HCT116 (cell line): ENCODE measurements around the gene ECT2. TPM values are rescaled to one million over a fixed set of nuclear protein-coding genes. Genes with fewer than 3 reads are reported as not detected.

Experiments
- ATAC-seq: fragments of 200-7000 bp; cut with Tn5 transposase; 2 replicates; pipeline ENCODE4 v1.9.1; 2020; ENCODE audit warnings: mild to moderate bottlenecking, moderate library complexity
- BruUV-seq: library from RNA; stranded (reverse); fragments of 400-500 nt; replicated peaks from 2 replicates; lab custom pipeline; 2021; lab: Mats Ljungman, UMichigan
- CTCF ChIA-PET: fragments of 300-600 bp; sonication (Branson Sonifier 250); formaldehyde crosslinking; loops from one replicate; lab custom pipeline; 2021; ENCODE audit warnings: antibody characterized with exemption; lab: Charles Lee
- POLR2A ChIA-PET: fragments of 300-600, 350-600 bp; sonication (Branson Sonifier 250); formaldehyde crosslinking; loops from one replicate; lab custom pipeline; 2021; ENCODE audit warnings: antibody characterized with exemption; lab: Charles Lee
- RAD21 ChIA-PET, 2 experiments: fragments of 300-600 bp; sonication (Branson Sonifier 250); formaldehyde crosslinking; loops; one replicate each; lab custom pipeline; 2023; ENCODE audit warnings: low total read pairs in 2 of 2; ENCODE audit not compliant: uncharacterized antibody in 2 of 2, unreplicated experiment in 2 of 2, low non-redundant PET in 1 of 2; lab: Charles Lee
- DNase-seq: peaks from one replicate; pipeline ENCODE4 v3.0.0-alpha.2; 2010; ENCODE audit warnings: low read depth, low spot score
- H2AFZ ChIP-seq: fragments of 200-600 bp; shearing (Covaris generic), sonication (generic); 2 replicates; pipeline ENCODE4 v1.6.1; 2017; ENCODE audit warnings: low read depth, mixed run types, mixed read lengths, antibody characterized with exemption, low read length; ENCODE audit not compliant: poor library complexity, severe bottlenecking
- H3K27ac ChIP-seq: 2 replicates; pipeline ENCODE4 v1.5.1; 2012; ENCODE audit warnings: low read depth, low read length
- H3K27me3 ChIP-seq: fragments of 200-600 bp; sonication (generic); 2 replicates; pipeline ENCODE4 v1.6.1; 2016; ENCODE audit warnings: mixed run types, low read length, mixed read lengths; ENCODE audit not compliant: insufficient read depth
- H3K36me3 ChIP-seq, 2 experiments: fragments of 200-500 bp in 1 of 2; fragments of 200-600 bp in 1 of 2; sonication (Bioruptor generic) in 1 of 2; sonication (generic) in 1 of 2; 2 replicates each; pipeline versions ENCODE4 v1.5.1 to v1.6.1; 2014 to 2016; ENCODE audit warnings: low read length in 2 of 2, inconsistent platforms in 1 of 2, mixed read lengths in 1 of 2, mixed run types in 1 of 2; ENCODE audit not compliant: insufficient read depth in 2 of 2, control insufficient read depth in 1 of 2
- H3K4me1 ChIP-seq, 2 experiments: fragments of 200-600 bp in 1 of 2; sonication (generic) in 1 of 2; 2 replicates each; pipeline versions ENCODE4 v1.5.1 to v1.6.1; 2012 to 2017; ENCODE audit warnings: low read length in 2 of 2, inconsistent platforms in 1 of 2, mild to moderate bottlenecking in 1 of 2, mixed read lengths in 1 of 2, mixed run types in 1 of 2, moderate library complexity in 1 of 2; ENCODE audit not compliant: insufficient read depth in 2 of 2, control insufficient read depth in 1 of 2
- H3K4me2 ChIP-seq: fragments of 200-600 bp; sonication (generic); 2 replicates; pipeline ENCODE4 v1.6.1; 2017; ENCODE audit warnings: mixed run types, low read length, mixed read lengths
- H3K4me3 ChIP-seq, 2 experiments: fragments of 200-600 bp in 1 of 2; sonication (generic) in 1 of 2; replicated peaks in 1 of 2; 2 replicates each; pipeline ENCODE4 v1.5.1; 2011 to 2016; ENCODE audit warnings: low read length in 2 of 2, control low read depth in 1 of 2, low read depth in 1 of 2, mild to moderate bottlenecking in 1 of 2, mixed read lengths in 1 of 2, mixed run types in 1 of 2
- H3K79me2 ChIP-seq: fragments of 200-600 bp; sonication (generic); 2 replicates; pipeline ENCODE4 v1.6.1; 2017; ENCODE audit warnings: mild to moderate bottlenecking, mixed run types, low read length, moderate library complexity, mixed read lengths; ENCODE audit not compliant: insufficient read depth
- H3K9ac ChIP-seq: fragments of 200-600 bp; sonication (generic); 2 replicates; pipeline ENCODE4 v1.6.1; 2016; ENCODE audit warnings: low read length, mixed read lengths
- H3K9me2 ChIP-seq: fragments of 200-600 bp; sonication (generic), shearing (Covaris generic); 2 replicates; pipeline ENCODE4 v1.6.1; 2017; ENCODE audit warnings: mixed run types, mild to moderate bottlenecking, moderate library complexity; ENCODE audit not compliant: insufficient read depth
- H3K9me3 ChIP-seq, 2 experiments: fragments of 200-500 bp in 1 of 2; fragments of 200-600 bp in 1 of 2; sonication (Bioruptor generic) in 1 of 2; sonication (generic) in 1 of 2; 2 replicates each; pipeline ENCODE4 v1.6.1; 2014 to 2017; ENCODE audit warnings: low read length in 2 of 2, mixed read lengths in 2 of 2, inconsistent platforms in 1 of 2, low read depth in 1 of 2, mild to moderate bottlenecking in 1 of 2, mixed run types in 1 of 2, moderate library complexity in 1 of 2; ENCODE audit not compliant: control insufficient read depth in 1 of 2, insufficient read depth in 1 of 2
- H4K20me1 ChIP-seq: fragments of 200-600 bp; sonication (generic), shearing (Covaris generic); 2 replicates; pipeline ENCODE4 v1.6.1; 2017; ENCODE audit warnings: mixed run types, mild to moderate bottlenecking, moderate library complexity; ENCODE audit not compliant: insufficient read depth
- CEBPB ChIP-seq: IDR thresholded peaks from 2 replicates; pipeline ENCODE4 v1.6.1; 2012; ENCODE audit warnings: low read depth
- ELF1 ChIP-seq: IDR thresholded peaks from 2 replicates; pipeline ENCODE4 v1.6.1; 2012; ENCODE audit warnings: low read depth, borderline replicate concordance
- EZH2 ChIP-seq: fragments of 200-600 bp; sonication (generic); IDR thresholded peaks from 2 replicates; pipeline ENCODE4 v1.6.1; 2017; ENCODE audit warnings: antibody characterized with exemption, mixed run types
- EZH2phosphoT487 ChIP-seq: fragments of 200-600 bp; IDR thresholded peaks from 2 replicates; pipeline ENCODE4 v1.6.1; 2018; ENCODE audit warnings: antibody characterized with exemption, borderline replicate concordance
- FOSL1 ChIP-seq: IDR thresholded peaks from 2 replicates; pipeline ENCODE4 v1.6.1; 2012; ENCODE audit warnings: low read depth
- POLR2A ChIP-seq: IDR thresholded peaks from 2 replicates; pipeline ENCODE4 v1.7.0; 2011; ENCODE audit warnings: borderline replicate concordance; ENCODE audit not compliant: insufficient read depth, insufficient read length; ENCODE audit errors: extremely low read depth
- POLR2AphosphoS5 ChIP-seq: IDR thresholded peaks from 2 replicates; pipeline ENCODE4 v1.6.1; 2011; ENCODE audit warnings: mild to moderate bottlenecking, low read depth, low read length, moderate library complexity
- RAD21 ChIP-seq: IDR thresholded peaks from 2 replicates; pipeline ENCODE4 v1.6.1; 2012; ENCODE audit warnings: low read depth, mild to moderate bottlenecking
- SIN3A ChIP-seq: IDR thresholded peaks from 2 replicates; pipeline ENCODE4 v1.6.1; 2012; ENCODE audit warnings: low read depth
- SP1 ChIP-seq: IDR thresholded peaks from 2 replicates; pipeline ENCODE4 v1.6.1; 2012; ENCODE audit warnings: low read depth
- TCF7L2 ChIP-seq: IDR thresholded peaks from 2 replicates; pipeline ENCODE4 v1.7.0; 2011; ENCODE audit warnings: borderline replicate concordance, inconsistent platforms; ENCODE audit not compliant: insufficient read depth, insufficient read length; ENCODE audit errors: extremely low read depth
- ZFX ChIP-seq: fragments of 450-650 bp; IDR thresholded peaks from 2 replicates; pipeline ENCODE4 v1.6.1; 2017
- intact Hi-C: fragments of 100-400 bp; cut with micrococcal nuclease; formaldehyde crosslinking; loops from 2 replicates; pipeline ENCODE4 v1.10.0; 2022
- total RNA-seq: library from RNA; stranded (reverse); gene quantifications from one replicate; pipeline ENCODE4 v1.2.1, GENCODE V29; 2021; ENCODE audit not compliant: unreplicated experiment
- TF ChIP-seq, protein P1 (sequence below): IDR thresholded peaks from 2 replicates; pipeline ENCODE4 v1.6.1; 2011; ENCODE audit warnings: mild to moderate bottlenecking, low read length, moderate library complexity; ENCODE audit not compliant: insufficient replicate concordance; ENCODE audit errors: extremely low read depth
- TF ChIP-seq, protein P2 (sequence below): IDR thresholded peaks from 2 replicates; pipeline ENCODE4 v1.6.1; 2012
- TF ChIP-seq, protein P3 (sequence below), 3 experiments: fragments of 200-600 bp in 1 of 3; sonication (generic) in 1 of 3; IDR thresholded peaks in 2 of 3; conservative IDR thresholded peaks in 1 of 3; 2 replicates each; pipeline ENCODE4 v1.5.1; 2012 to 2017; ENCODE audit warnings: low read depth in 2 of 3, low read length in 2 of 3, antibody characterized with exemption in 1 of 3, borderline replicate concordance in 1 of 3, control low read depth in 1 of 3, mild to moderate bottlenecking in 1 of 3, mixed read lengths in 1 of 3, mixed run types in 1 of 3, moderate library complexity in 1 of 3; ENCODE audit not compliant: insufficient read depth in 1 of 3
- TF ChIP-seq, protein P4 (sequence below): IDR thresholded peaks from 2 replicates; pipeline ENCODE4 v1.6.1; 2012; ENCODE audit warnings: low read depth

Gene ECT2
- total RNA-seq, 1 experiment from 2014 or later = 95.6 TPM

DNA sequence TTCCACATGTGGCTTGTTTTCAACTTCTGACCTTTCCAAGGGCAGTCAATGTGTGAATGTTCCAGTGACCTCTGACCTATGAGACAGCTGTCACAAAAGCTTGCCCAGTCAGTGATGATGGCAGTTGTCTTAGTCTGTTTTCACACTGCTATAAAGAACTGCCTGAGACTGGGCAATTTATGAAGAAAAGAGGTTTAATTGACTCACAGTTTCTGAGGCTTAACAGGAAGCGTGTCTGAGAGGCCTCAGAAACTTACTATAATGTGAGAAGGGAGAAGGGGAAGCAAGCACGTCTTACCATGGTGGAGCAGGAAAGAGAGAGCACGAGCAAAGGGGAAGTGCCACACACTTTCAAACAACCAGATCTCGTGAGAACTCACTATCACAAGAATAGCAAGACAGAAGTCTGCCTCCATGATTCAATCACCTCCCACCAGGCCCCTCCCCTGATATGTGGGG, 95.6 kb downstream of the ECT2 start:
- Histone ChIP-seq H3K36me3 (no peaks in the 10 kb centered on the region), H3K9me2 (no peaks in the 10 kb centered on the region), H4K20me1 (no peaks in the 10 kb centered on the region), H3K4me1 (no peaks in the 10 kb centered on the region), H2AFZ (no peak overlapping the region), H3K27me3 (no peaks in the 10 kb centered on the region), H3K9ac (no peak overlapping the region), H3K79me2 (no peaks in the 10 kb centered on the region), H3K9me3 (no peaks in the 10 kb centered on the region), H3K4me3 (no peak overlapping the region), H3K4me2 (no peak overlapping the region), H3K27ac (no peak overlapping the region)
- intact Hi-C loops = no loop called here
- CTCF ChIA-PET = interaction anchor here (1.5 kb wide), 1 partner anchor 10 kb away, joined by 4 read pairs; no protein-coding TSS in a partner anchor
- ATAC-seq (no peak), DNase-seq (no peak)
- POLR2A ChIA-PET = no interaction called here
- RAD21 ChIA-PET = no interaction called here
- BruUV-seq = no TSS peak
- TF ChIP-seq EZH2 = no peak
- no peak for TF ChIP-seq SP1
- TF ChIP-seq, protein P1, sequence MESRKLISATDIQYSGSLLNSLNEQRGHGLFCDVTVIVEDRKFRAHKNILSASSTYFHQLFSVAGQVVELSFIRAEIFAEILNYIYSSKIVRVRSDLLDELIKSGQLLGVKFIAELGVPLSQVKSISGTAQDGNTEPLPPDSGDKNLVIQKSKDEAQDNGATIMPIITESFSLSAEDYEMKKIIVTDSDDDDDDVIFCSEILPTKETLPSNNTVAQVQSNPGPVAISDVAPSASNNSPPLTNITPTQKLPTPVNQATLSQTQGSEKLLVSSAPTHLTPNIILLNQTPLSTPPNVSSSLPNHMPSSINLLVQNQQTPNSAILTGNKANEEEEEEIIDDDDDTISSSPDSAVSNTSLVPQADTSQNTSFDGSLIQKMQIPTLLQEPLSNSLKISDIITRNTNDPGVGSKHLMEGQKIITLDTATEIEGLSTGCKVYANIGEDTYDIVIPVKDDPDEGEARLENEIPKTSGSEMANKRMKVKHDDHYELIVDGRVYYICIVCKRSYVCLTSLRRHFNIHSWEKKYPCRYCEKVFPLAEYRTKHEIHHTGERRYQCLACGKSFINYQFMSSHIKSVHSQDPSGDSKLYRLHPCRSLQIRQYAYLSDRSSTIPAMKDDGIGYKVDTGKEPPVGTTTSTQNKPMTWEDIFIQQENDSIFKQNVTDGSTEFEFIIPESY = no peak
- TF ChIP-seq POLR2A = no peak
- no peak for TF ChIP-seq POLR2AphosphoS5
- TF ChIP-seq, protein P2, sequence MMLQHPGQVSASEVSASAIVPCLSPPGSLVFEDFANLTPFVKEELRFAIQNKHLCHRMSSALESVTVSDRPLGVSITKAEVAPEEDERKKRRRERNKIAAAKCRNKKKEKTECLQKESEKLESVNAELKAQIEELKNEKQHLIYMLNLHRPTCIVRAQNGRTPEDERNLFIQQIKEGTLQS = no peak
- TF ChIP-seq RAD21 = no peak
- TF ChIP-seq ELF1 = no peak
- TF ChIP-seq EZH2phosphoT487 = no peak
- no peak for TF ChIP-seq SIN3A
- TF ChIP-seq, protein P3, sequence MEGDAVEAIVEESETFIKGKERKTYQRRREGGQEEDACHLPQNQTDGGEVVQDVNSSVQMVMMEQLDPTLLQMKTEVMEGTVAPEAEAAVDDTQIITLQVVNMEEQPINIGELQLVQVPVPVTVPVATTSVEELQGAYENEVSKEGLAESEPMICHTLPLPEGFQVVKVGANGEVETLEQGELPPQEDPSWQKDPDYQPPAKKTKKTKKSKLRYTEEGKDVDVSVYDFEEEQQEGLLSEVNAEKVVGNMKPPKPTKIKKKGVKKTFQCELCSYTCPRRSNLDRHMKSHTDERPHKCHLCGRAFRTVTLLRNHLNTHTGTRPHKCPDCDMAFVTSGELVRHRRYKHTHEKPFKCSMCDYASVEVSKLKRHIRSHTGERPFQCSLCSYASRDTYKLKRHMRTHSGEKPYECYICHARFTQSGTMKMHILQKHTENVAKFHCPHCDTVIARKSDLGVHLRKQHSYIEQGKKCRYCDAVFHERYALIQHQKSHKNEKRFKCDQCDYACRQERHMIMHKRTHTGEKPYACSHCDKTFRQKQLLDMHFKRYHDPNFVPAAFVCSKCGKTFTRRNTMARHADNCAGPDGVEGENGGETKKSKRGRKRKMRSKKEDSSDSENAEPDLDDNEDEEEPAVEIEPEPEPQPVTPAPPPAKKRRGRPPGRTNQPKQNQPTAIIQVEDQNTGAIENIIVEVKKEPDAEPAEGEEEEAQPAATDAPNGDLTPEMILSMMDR (IDR thresholded peaks at IDR 0.05 in 2 of 3, conservative IDR thresholded peaks at IDR 0.05 in 1 of 3; ENCODE audit: borderline replicate concordance in 1 of 3, insufficient read depth in 1 of 3, low read depth in 2 of 3, low read length in 2 of 3) = no peak
- TF ChIP-seq ZFX = no peak
- no peak for TF ChIP-seq CEBPB
- TF ChIP-seq TCF7L2 = no peak
- TF ChIP-seq FOSL1 = no peak
- TF ChIP-seq, protein P4, sequence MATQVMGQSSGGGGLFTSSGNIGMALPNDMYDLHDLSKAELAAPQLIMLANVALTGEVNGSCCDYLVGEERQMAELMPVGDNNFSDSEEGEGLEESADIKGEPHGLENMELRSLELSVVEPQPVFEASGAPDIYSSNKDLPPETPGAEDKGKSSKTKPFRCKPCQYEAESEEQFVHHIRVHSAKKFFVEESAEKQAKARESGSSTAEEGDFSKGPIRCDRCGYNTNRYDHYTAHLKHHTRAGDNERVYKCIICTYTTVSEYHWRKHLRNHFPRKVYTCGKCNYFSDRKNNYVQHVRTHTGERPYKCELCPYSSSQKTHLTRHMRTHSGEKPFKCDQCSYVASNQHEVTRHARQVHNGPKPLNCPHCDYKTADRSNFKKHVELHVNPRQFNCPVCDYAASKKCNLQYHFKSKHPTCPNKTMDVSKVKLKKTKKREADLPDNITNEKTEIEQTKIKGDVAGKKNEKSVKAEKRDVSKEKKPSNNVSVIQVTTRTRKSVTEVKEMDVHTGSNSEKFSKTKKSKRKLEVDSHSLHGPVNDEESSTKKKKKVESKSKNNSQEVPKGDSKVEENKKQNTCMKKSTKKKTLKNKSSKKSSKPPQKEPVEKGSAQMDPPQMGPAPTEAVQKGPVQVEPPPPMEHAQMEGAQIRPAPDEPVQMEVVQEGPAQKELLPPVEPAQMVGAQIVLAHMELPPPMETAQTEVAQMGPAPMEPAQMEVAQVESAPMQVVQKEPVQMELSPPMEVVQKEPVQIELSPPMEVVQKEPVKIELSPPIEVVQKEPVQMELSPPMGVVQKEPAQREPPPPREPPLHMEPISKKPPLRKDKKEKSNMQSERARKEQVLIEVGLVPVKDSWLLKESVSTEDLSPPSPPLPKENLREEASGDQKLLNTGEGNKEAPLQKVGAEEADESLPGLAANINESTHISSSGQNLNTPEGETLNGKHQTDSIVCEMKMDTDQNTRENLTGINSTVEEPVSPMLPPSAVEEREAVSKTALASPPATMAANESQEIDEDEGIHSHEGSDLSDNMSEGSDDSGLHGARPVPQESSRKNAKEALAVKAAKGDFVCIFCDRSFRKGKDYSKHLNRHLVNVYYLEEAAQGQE = no peak
